ENCODE data around the gene ZMIZ1. TPM values are rescaled to one million over a fixed set of nuclear protein-coding genes. Genes with fewer than 3 reads are reported as not detected.

The ZMIZ1 gene
- total RNA-seq, 4 donors from 2014 or later, result 22.7 to 37.5 (median 31.7) TPM

DNA sequence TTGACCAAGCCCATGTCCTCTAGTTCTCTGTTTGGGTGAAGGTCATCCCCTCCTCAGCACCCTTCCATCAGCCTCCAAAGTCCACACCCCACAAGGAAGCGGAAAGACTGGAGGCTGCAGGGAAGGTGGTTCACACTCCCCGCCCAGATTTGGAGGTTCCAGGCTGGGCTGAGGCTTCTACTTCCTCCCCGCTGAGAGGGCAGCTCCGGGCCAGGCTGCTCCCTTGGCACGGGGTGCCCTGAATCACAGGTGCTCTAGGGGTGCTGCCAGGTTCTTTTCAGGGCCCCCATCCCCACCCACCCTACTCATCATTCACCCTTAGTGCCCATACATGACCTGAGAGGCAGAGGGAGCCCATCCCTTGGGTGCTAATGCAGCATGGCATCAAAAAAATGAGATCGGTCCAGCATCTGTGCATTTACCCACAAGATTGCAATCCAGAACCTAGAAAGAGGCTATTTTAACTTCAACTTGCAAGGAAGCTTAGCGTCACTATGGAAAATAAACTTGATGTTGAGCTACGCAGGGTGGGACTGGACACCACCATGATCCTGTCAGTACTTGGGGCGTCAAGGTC lies 47.3 kb upstream of the ZMIZ1 start:
- intact Hi-C loops (cut with DNase I; ENCODE audit: low total_unique reads), result loop anchor here (5.0 kb wide), 1 partner anchor 131 kb away; no protein-coding TSS in a partner anchor
- ATAC-seq (no peak), DNase-seq (peak in 1 of 2 donors; percentile 8)
- TF ChIP-seq, protein P1, sequence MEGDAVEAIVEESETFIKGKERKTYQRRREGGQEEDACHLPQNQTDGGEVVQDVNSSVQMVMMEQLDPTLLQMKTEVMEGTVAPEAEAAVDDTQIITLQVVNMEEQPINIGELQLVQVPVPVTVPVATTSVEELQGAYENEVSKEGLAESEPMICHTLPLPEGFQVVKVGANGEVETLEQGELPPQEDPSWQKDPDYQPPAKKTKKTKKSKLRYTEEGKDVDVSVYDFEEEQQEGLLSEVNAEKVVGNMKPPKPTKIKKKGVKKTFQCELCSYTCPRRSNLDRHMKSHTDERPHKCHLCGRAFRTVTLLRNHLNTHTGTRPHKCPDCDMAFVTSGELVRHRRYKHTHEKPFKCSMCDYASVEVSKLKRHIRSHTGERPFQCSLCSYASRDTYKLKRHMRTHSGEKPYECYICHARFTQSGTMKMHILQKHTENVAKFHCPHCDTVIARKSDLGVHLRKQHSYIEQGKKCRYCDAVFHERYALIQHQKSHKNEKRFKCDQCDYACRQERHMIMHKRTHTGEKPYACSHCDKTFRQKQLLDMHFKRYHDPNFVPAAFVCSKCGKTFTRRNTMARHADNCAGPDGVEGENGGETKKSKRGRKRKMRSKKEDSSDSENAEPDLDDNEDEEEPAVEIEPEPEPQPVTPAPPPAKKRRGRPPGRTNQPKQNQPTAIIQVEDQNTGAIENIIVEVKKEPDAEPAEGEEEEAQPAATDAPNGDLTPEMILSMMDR (IDR thresholded peaks at IDR 0.05 in 4 of 5, conservative IDR thresholded peaks at IDR 0.05 in 1 of 5), result no peak
- no peak for TF ChIP-seq POLR2A (IDR thresholded peaks at IDR 0.05)
- H3K27me3 ChIP-seq, result no peaks in the 10 kb centered on the region
- in situ Hi-C loops (cut with MboI; ENCODE audit: low sequenced_read_pairs in 4 of 4), result no loop called here
- no peak overlapping the region for H3K27ac ChIP-seq
- no peak overlapping the region for H3K4me3 ChIP-seq
- no peaks in the 10 kb centered on the region for H3K9me3 ChIP-seq
- no peaks in the 10 kb centered on the region for H3K36me3 ChIP-seq
- H3K4me1 ChIP-seq, result peaks cover 24 to 35% of the 10 kb centered on the region in 2 donors

DNA sequence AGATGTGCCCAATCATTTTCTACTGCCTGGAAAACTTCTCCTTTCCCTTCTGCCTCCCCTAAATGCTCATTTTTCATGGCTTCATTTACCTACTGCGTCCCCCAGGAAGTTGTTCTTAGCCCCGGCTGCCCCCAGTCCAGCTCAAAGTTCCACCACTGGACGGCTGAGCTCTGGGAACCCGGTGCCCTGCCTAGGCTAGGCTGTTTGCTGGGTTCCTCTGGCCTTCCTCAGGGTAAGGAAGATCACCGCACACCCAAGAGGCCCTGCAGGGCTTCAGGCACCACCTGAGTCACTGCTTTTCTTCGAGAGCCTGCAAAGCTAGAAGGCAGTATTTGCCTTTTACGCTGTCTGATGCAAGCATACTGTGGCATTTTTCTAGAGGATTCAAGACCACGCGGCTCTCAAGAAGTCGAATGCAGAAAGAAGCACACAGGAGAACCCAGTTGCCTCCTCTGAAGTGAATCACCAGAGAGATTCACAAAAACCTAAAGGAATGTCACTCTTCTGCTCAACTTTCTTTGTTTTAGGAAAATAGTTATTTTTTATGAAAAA lies 46.7 kb upstream of the ZMIZ1 start:
- no peak for ATAC-seq
- H3K4me3 ChIP-seq, result no peak overlapping the region
- no peaks in the 10 kb centered on the region for H3K9me3 ChIP-seq
- in situ Hi-C loops (cut with MboI; ENCODE audit: low sequenced_read_pairs in 4 of 4), result no loop called here
- peak in 1 of 2 donors; percentile 9 for DNase-seq
- peaks cover 24 to 35% of the 10 kb centered on the region in 2 donors for H3K4me1 ChIP-seq
- TF ChIP-seq, protein P1 (IDR thresholded peaks at IDR 0.05 in 4 of 5, conservative IDR thresholded peaks at IDR 0.05 in 1 of 5), result no peak
- TF ChIP-seq POLR2A (IDR thresholded peaks at IDR 0.05), result no peak
- H3K27ac ChIP-seq, result peak overlapping the region; percentile 89 to 91 (median 90)
- intact Hi-C loops (cut with DNase I; ENCODE audit: low total_unique reads), result loop anchor here (2.0 to 5.0 kb wide), 2 partner anchors 49 to 130 kb away; no protein-coding TSS in a partner anchor
- no peaks in the 10 kb centered on the region for H3K27me3 ChIP-seq
- H3K36me3 ChIP-seq, result no peaks in the 10 kb centered on the region

DNA sequence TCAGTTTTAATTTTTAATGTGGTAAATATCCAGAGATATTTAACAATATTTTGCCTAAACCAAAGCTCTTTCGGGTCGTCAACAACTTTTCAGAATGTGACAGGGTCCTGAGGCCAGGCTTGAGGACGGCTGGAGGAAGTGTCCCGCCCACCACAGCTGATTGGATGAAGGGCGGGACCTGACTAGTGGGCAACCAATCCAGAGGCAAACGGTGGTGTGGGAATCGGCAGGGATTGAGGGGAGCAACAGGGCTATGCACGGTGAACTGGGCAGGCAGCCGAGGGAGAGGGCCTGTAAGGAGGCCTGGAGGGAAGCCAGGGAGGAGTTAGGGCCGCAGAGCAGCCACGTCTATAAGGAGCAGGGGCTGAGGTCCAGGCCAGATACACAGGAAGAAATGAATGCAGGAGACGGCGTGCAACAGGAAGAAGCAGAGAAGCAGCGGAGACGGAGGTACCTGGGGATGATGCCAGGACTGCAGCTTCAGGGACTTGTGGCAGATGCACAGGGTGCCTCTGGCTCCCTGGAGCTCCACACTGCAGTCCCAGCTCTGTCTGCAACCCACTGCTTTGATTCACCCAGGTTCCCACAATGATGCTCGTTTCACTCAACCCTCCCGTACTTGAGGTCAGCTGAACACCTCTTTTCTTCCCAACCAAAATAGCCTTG lies 46.1 kb upstream of the ZMIZ1 start:
- ATAC-seq, result peak; percentile 57 to 70
- H3K4me1 ChIP-seq, result peaks cover 24 to 35% of the 10 kb centered on the region in 2 donors

DNA sequence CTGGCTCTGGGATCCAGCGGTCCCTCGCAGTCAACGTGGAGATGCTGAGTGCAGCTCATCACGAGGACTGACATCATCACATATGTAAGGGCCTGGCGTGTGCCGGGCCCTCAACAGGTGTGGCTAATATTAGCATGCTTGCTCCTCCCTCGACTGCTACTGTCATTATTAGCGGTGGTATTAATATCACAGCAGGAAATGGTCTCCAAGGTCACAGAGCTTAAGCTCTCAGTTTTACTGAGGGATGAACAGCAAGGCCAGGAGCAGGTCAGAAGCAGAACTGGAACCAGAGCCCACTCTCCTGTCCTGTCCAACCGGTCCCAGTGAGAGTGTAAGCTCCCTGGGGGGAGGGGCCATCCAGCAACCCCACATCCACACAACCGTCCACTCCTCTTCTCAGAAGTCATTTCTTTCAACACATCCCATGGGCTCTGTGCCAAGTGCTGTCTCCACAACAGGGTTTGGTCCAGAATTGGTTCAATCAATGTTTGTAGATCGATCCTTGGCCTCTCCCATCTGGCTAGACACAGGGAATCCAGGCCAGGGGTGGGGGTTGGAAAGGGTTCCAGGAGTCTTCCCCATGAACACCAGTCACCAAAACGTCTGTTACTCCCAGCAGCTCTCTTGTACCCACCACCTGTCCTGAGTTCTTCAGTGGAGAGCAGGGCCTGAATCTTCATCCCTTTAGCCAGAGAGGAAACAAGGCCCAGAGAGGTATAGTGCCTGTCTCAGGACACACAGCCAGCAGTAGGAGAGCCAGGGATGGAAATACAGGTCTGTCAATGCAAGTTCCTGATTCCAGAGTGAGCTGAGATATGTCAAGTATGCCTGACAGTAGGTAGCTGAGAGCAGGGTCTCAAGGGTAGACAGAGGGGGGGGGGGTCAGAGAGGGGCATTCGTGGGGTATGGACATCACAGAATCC lies 45.3 kb upstream of the ZMIZ1 start:
- H3K4me1 ChIP-seq, result peaks cover 18 to 33% of the 10 kb centered on the region in 2 donors
- in situ Hi-C loops (cut with MboI; ENCODE audit: low sequenced_read_pairs in 4 of 4) (no loop called here), intact Hi-C loops (cut with DNase I; ENCODE audit: low total_unique reads) (loop anchor here (1.0 to 5.0 kb wide), 4 partner anchors 45 to 129 kb away; partner anchors contain the start of gene ZMIZ1)
- no peaks in the 10 kb centered on the region for H3K27me3 ChIP-seq
- H3K9me3 ChIP-seq, result no peaks in the 10 kb centered on the region
- peak overlapping the region; percentile 89 to 91 (median 90) for H3K27ac ChIP-seq
- peak; percentile 80 to 90 for DNase-seq
- ATAC-seq, result peak; percentile 82 to 86
- H3K36me3 ChIP-seq, result no peaks in the 10 kb centered on the region
- H3K4me3 ChIP-seq, result peak overlapping the region in 2 of 4 donors; percentile 42 to 48
- TF ChIP-seq, protein P1 (IDR thresholded peaks at IDR 0.05 in 4 of 5, conservative IDR thresholded peaks at IDR 0.05 in 1 of 5), result no peak
- TF ChIP-seq POLR2A (IDR thresholded peaks at IDR 0.05), result peak; percentile 36 to 45

More for the DNA sequence above, 46.1 kb upstream of the ZMIZ1 start:
- Histone ChIP-seq H3K27ac (peak overlapping the region; percentile 89 to 91 (median 90)), H3K9me3 (no peaks in the 10 kb centered on the region), H3K4me3 (peak overlapping the region; percentile 29 to 48 (median 36)), H3K36me3 (no peaks in the 10 kb centered on the region), H3K27me3 (no peaks in the 10 kb centered on the region)
- peak; percentile 55 to 78 for DNase-seq
- intact Hi-C loops (cut with DNase I; ENCODE audit: low total_unique reads), result loop anchor here (1.0 to 5.0 kb wide), 3 partner anchors 49 to 130 kb away; no protein-coding TSS in a partner anchor
- in situ Hi-C loops (cut with MboI; ENCODE audit: low sequenced_read_pairs in 4 of 4), result no loop called here
- peak in 1 of 2 donors; percentile 17 for TF ChIP-seq POLR2A (IDR thresholded peaks at IDR 0.05)
- TF ChIP-seq, protein P1 (IDR thresholded peaks at IDR 0.05 in 4 of 5, conservative IDR thresholded peaks at IDR 0.05 in 1 of 5), result no peak

All from gastrocnemius medialis (tissue), 4 donors.